ENCODE data around the gene THOP1.

GRCh38 chr19:2762783-2763496 lies 22.4 kb upstream of the THOP1 start:
- TF ChIP-seq, protein P1, sequence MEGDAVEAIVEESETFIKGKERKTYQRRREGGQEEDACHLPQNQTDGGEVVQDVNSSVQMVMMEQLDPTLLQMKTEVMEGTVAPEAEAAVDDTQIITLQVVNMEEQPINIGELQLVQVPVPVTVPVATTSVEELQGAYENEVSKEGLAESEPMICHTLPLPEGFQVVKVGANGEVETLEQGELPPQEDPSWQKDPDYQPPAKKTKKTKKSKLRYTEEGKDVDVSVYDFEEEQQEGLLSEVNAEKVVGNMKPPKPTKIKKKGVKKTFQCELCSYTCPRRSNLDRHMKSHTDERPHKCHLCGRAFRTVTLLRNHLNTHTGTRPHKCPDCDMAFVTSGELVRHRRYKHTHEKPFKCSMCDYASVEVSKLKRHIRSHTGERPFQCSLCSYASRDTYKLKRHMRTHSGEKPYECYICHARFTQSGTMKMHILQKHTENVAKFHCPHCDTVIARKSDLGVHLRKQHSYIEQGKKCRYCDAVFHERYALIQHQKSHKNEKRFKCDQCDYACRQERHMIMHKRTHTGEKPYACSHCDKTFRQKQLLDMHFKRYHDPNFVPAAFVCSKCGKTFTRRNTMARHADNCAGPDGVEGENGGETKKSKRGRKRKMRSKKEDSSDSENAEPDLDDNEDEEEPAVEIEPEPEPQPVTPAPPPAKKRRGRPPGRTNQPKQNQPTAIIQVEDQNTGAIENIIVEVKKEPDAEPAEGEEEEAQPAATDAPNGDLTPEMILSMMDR (IDR thresholded peaks at IDR 0.05; ENCODE audit: low read depth, low read length), result no peak
- TF ChIP-seq, protein P2, sequence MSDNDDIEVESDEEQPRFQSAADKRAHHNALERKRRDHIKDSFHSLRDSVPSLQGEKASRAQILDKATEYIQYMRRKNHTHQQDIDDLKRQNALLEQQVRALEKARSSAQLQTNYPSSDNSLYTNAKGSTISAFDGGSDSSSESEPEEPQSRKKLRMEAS (IDR thresholded peaks at IDR 0.05; ENCODE audit: low read depth, low read length), result no peak
- no peak for TF ChIP-seq POLR2A (IDR thresholded peaks at IDR 0.05; ENCODE audit: extremely low read depth, insufficient read length)

Measured in NB4 (cell line).